Measurements from ENCODE around the gene XXYLT1. TPM values are rescaled to one million over a fixed set of nuclear protein-coding genes. Genes with fewer than 3 reads are reported as not detected.

Gene XXYLT1
- total and polyA plus RNA-seq, 2 of the 8 experiments (the other 6 are each of a cell fraction or from before 2014, with no cell fraction given), result 18.9 to 23.8 TPM

GRCh38 chr3:195095035-195095703 is 175.8 kb downstream of the XXYLT1 start:
- no peak for FAIRE-seq
- H4K5ac ChIP-seq (ENCODE audit: insufficient read length, low read depth, low read length), result no peak overlapping the region
- WGBS, 2 experiments (ENCODE audit: extremely low coverage in 1 of 2, insufficient coverage in 1 of 2, insufficient read length in 1 of 2, insufficient replicate concordance in 2 of 2, low coverage in 1 of 2, low lambda C conversion rate in 2 of 2, missing lambda C conversion rate in 1 of 2), result 85% methylated on average over 19 of the region's 19 CpGs; no CpG with 5 or more reads in 1 of the 2 experiments
- TF ChIP-seq SUZ12 (IDR thresholded peaks at IDR 0.05; ENCODE audit: low read length), result no peak
- no peak for TF ChIP-seq TAF1 (IDR thresholded peaks at IDR 0.05; ENCODE audit: low read depth, low read length)
- no peak for TF ChIP-seq BCL11A (IDR thresholded peaks at IDR 0.05; ENCODE audit: low read depth in 2 of 2, low read length in 2 of 2)
- TF ChIP-seq SP2 (IDR thresholded peaks at IDR 0.05; ENCODE audit: low read length), result no peak
- no peak for TF ChIP-seq POLR2AphosphoS5 (IDR thresholded peaks at IDR 0.05; ENCODE audit: low read depth, low read length)
- TF ChIP-seq RXRA (IDR thresholded peaks at IDR 0.05; ENCODE audit: insufficient read depth, low read depth, low read length), result no peak
- no peak for TF ChIP-seq POU5F1 (IDR thresholded peaks at IDR 0.05; ENCODE audit: low read depth, low read length)
- TF ChIP-seq CHD2 (IDR thresholded peaks at IDR 0.05; ENCODE audit: low read length), result no peak
- no peak for TF ChIP-seq FOSL1 (IDR thresholded peaks at IDR 0.05; ENCODE audit: insufficient read depth, low read depth, low read length)
- TF ChIP-seq CTCF (IDR thresholded peaks at IDR 0.05; ENCODE audit: control extremely low read depth in 1 of 3, insufficient read depth in 1 of 3, low read depth in 1 of 3, low read length in 3 of 3), result no peak

More at GRCh38 chr3:195095035-195095703, 175.8 kb downstream of the XXYLT1 start:
- DNase-seq (ENCODE audit: low read depth in 1 of 2, low spot score in 2 of 2), result no peak
- Histone ChIP-seq H2AFZ (ENCODE audit: low read length) (no peak overlapping the region), H2BK5ac (ENCODE audit: low read depth, low read length) (no peak overlapping the region), H2BK20ac (ENCODE audit: low read length) (no peak overlapping the region), H3K23ac (ENCODE audit: insufficient read length) (no peak overlapping the region), H2BK12ac (ENCODE audit: low read depth, low read length) (0 out of 2 replicates have a peak overlapping the region, but pooled peaks have one; percentile 27), H3K79me1 (ENCODE audit: low read depth, low read length) (peaks cover 3% of the 10 kb centered on the region; the same call in 1 of the 2 replicates), H3K9ac (replicated peaks in 1 of 4; ENCODE audit: extremely low read depth in 1 of 4, low read depth in 3 of 4, low read length in 3 of 4) (no peak overlapping the region), H3K4me3 (ENCODE audit: extremely low read depth in 1 of 4, insufficient read depth in 2 of 4, low read depth in 3 of 4, low read length in 4 of 4) (no peak overlapping the region), H3K4me1 (replicated peaks in 1 of 4; ENCODE audit: control insufficient read depth in 3 of 4, insufficient read depth in 4 of 4, low read length in 3 of 4) (no peaks in the 10 kb centered on the region; a peak in 3 of 7 replicates), H2BK120ac (replicated peaks; ENCODE audit: low read depth, low read length) (no peak overlapping the region), H3K56ac (replicated peaks; ENCODE audit: insufficient read length, low read depth, low read length) (no peak overlapping the region), H4K91ac (replicated peaks; ENCODE audit: insufficient read length, low read length) (no peak overlapping the region), H4K20me1 (replicated peaks in 1 of 2; ENCODE audit: control insufficient read depth in 1 of 2, insufficient read depth in 2 of 2, low read length in 2 of 2) (peaks cover 0 to 4% of the 10 kb centered on the region in 2 experiments), H3K4me2 (ENCODE audit: insufficient read depth in 1 of 2, low read depth in 2 of 2, low read length in 2 of 2) (no peak overlapping the region), H2BK15ac (ENCODE audit: low read length) (no peak overlapping the region), H3K18ac (ENCODE audit: extremely low read depth, low read length) (no peak overlapping the region), H4K8ac (ENCODE audit: extremely low read depth, insufficient read depth, low read length) (no peak overlapping the region), H3K4ac (replicated peaks; ENCODE audit: insufficient read length, low read depth, low read length) (no peak overlapping the region), H3K79me2 (ENCODE audit: control insufficient read depth in 1 of 2, insufficient read depth in 2 of 2, low read length in 2 of 2) (peaks cover 0 to 8% of the 10 kb centered on the region in 2 experiments; a peak in 2 of 4 replicates), H3K14ac (ENCODE audit: insufficient read length) (no peak overlapping the region), H3K27ac (ENCODE audit: low read depth, low read length) (no peak overlapping the region), H3K27me3 (replicated peaks in 1 of 4; ENCODE audit: control insufficient read depth in 3 of 4, extremely low read depth in 1 of 4, insufficient read depth in 3 of 4, low read length in 3 of 4) (no peaks in the 10 kb centered on the region), H2AK5ac (ENCODE audit: low read depth, low read length) (no peak overlapping the region), H3K23me2 (ENCODE audit: low read depth, low read length) (no peaks in the 10 kb centered on the region), H3K9me3 (ENCODE audit: insufficient read depth in 2 of 2, low read depth in 1 of 2, low read length in 1 of 2) (peaks cover 0 to 2% of the 10 kb centered on the region in 2 experiments; a peak in 1 of 4 replicates), H3K36me3 (ENCODE audit: control insufficient read depth in 2 of 4, insufficient read depth in 4 of 4, low read length in 3 of 4) (no peaks in the 10 kb centered on the region)
- CTCF ChIA-PET (ENCODE audit: partially characterized antibody), result interaction anchor here (0.6 to 5.2 kb wide), 9 partner anchors 9 to 154 kb away, joined by 3 to 21 read pairs (median 3); no protein-coding TSS in a partner anchor
- POLR2A ChIA-PET (ENCODE audit: partially characterized antibody), result no interaction called here
